Heart left ventricle (tissue), 16 donors: ENCODE measurements around the gene NFIX. TPM values are rescaled to one million over a fixed set of nuclear protein-coding genes. Genes with fewer than 3 reads are reported as not detected.

ENCODE experiments used
- ATAC-seq, 4 donors: fragments of 200-7000 bp; cut with Tn5 transposase; one replicate each; pipeline ENCODE4 v1.9.1; 2020 to 2022; ENCODE audit warnings: moderate library complexity in 4 of 4, mild to moderate bottlenecking in 3 of 4, moderate number of reproducible peaks in 1 of 4
- DNase-seq, 5 donors: peaks; one replicate each; pipeline ENCODE4 v3.0.0-alpha.2; 2020
- H3K27ac ChIP-seq, 12 donors: fragments of 200-600 bp; sonication (generic) in 4 of 12; one replicate each; pipeline versions ENCODE4 v1.5.0 to v1.8.0; 2016 to 2022; ENCODE audit warnings: mild to moderate bottlenecking in 2 of 12
- H3K27me3 ChIP-seq, 9 donors: fragments of 200-600 bp; sonication (generic) in 2 of 9; one replicate each; pipeline versions ENCODE4 v1.5.1 to v1.8.0; 2016 to 2022; ENCODE audit warnings: mild to moderate bottlenecking in 3 of 9
- H3K36me3 ChIP-seq, 9 donors: fragments of 200-600 bp; sonication (generic) in 2 of 9; one replicate each; pipeline versions ENCODE4 v1.5.0 to v1.8.0; 2018 to 2022; ENCODE audit warnings: mild to moderate bottlenecking in 2 of 9
- H3K4me1 ChIP-seq, 12 donors: fragments of 200-600 bp; sonication (generic) in 4 of 12; one replicate each; pipeline versions ENCODE4 v1.5.0 to v1.8.0; 2016 to 2022; ENCODE audit warnings: mild to moderate bottlenecking in 3 of 12
- H3K4me3 ChIP-seq, 12 donors: fragments of 200-600 bp; sonication (generic) in 4 of 12; one replicate each; pipeline versions ENCODE4 v1.5.0 to v1.8.0; 2017 to 2022; ENCODE audit warnings: mild to moderate bottlenecking in 9 of 12, moderate library complexity in 4 of 12
- H3K9me3 ChIP-seq, 12 donors: fragments of 200-600 bp; sonication (generic) in 4 of 12; one replicate each; pipeline versions ENCODE4 v1.5.0 to v1.8.0; 2016 to 2022; ENCODE audit warnings: mild to moderate bottlenecking in 1 of 12
- POLR2A ChIP-seq, 2 donors: fragments of 450-650 bp; IDR thresholded peaks; one replicate each; pipeline ENCODE4 v1.6.1; 2017; ENCODE audit warnings: antibody characterized with exemption in 2 of 2, mild to moderate bottlenecking in 2 of 2, moderate library complexity in 2 of 2
- WGBS, 4 donors: extraction: QIAGEN DNeasy Blood & Tissue Kit in 2 of 4; methylation state at CpG; one replicate each; pipeline versions ENCODE4 v1.1.5 to v1.1.7; 2013 to 2018; 5-methylcytosine and 5-hydroxymethylcytosine counted together
- intact Hi-C, 10 donors: fragments of 100-400 bp; cut with DNase I; formaldehyde crosslinking; loops; one replicate each; pipeline versions ENCODE4 v1.11.1 to v1.14.2; 2022
- polyA plus RNA-seq, 2 donors: library from polyadenylated mRNA; stranded (reverse); fragments of 200-250 nt; gene quantifications; one replicate each; pipeline ENCODE4 v1.2.3, GENCODE V29; 2013
- total RNA-seq, 9 donors: library from RNA; depleted of rRNA in 2 of 9; stranded (reverse); fragments of >200 nt in 2 of 9; fragmentation: NEBNext Ultra II Directional in 3 of 9; extraction: Animal tissue kit (Norgen Biotek cat#: 25700) in 3 of 9; gene quantifications; one replicate each; pipeline versions ENCODE4 v1.1.0 to v1.2.4, GENCODE V29; 2016 to 2023
- TF ChIP-seq, protein P1 (sequence below), 12 donors: fragments of 200-600 bp; sonication (generic) in 4 of 12; IDR thresholded peaks; one replicate each; pipeline versions ENCODE4 v1.5.0 to v1.8.0; 2018 to 2022; ENCODE audit warnings: antibody characterized with exemption in 12 of 12, mild to moderate bottlenecking in 5 of 12
- donor health status: ischemic (EF 13 %, LVEDD 7.1; RV severe dilation, severe dysfunction).
- donor health status: healthy with polysubstance abuse.
- donor health status: DM: no; HTN: yes; CAD: no.
- donor health status: DM: no; HTN: no; CAD: no.
- donor health status: ischemic (EF 25% LVEDD 6.9; RV normal size, moderate dysfunction).
- donor health status: ischemic (EF 25% LVEDD 5.7; RV mildly dilated, moderate dysfunction).
- donor health status: healthy.
- donor health status: DM: yes; HTN: yes; CAD: no.
- donor health status: ischemic (EF 35%, LVEDD 5.7; RV mildly dilated, moderate dysfunction).
- donor health status: nonischemic (EF 11% LVEDD 7.7; RV severe dilation, severe dysfunction).
- donor health status: DM: yes; HTN: yes; CAD: no.
- donor health status: PGD.
- donor health status: ischemic (EF 29% LVEDD 5.4; RV normal size, mild dysfunction).
- donor health status: nonischemic (EF 23%, LVEDD 6.1; RV moderate dilation, normal function).

NFIX gene
- total and polyA plus RNA-seq, 11 donors, result 42.1 to 147 (median 107) TPM

DNA sequence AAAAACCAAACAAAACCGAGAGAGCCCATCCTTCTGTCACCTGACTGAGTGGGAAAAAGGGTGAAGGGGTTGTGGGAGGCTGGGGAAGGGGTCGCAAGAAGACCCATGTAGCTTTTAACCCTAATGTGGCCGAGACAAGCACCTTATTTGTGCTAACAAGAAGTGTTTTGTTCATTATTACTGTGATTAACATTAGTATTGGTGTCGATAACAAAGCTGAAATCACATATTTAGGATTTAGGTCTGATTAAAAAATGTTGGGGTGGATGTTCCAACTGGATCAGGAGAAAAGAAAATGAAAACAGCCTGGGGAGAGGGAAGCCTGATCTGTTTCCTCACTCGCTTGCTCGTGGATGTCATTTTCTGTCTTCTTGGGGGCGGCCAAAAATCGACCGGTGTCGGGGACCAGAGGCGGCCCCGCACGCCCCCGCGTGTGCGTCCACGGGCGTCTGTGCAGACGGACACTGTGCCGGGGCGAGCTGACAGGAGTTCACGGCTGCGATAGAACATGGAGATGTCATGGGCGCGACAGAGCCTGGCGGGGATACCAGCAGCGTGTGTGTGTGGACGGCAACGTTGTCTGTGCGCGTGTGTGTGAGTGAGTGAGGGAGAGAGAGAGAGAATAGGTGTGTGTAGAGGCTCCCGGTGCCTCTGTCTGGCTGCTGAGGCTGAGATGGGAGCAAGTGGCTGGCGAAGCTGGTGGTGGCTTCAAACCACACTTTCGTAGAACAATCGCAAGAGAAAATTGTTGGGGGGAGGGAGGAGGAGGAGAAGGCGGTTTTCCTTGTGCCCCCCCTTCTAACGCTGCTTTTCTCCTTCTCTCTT lies 29.1 kb downstream of the NFIX start:
- H3K36me3 ChIP-seq, result peaks cover 0 to 27% (median 7%) of the 10 kb centered on the region in 9 donors
- no peaks in the 10 kb centered on the region for H3K9me3 ChIP-seq
- peaks cover 4 to 97% (median 79%) of the 10 kb centered on the region in 12 donors for H3K4me1 ChIP-seq
- intact Hi-C loops, result loop anchor here in 5 of 10 donors (5.0 kb wide), 1 partner anchor 38 kb away; no protein-coding TSS in a partner anchor
- peak overlapping the region in 11 of 12 donors; percentile 11 to 64 (median 50) for H3K4me3 ChIP-seq
- no peak for TF ChIP-seq POLR2A (IDR thresholded peaks at IDR 0.05)
- TF ChIP-seq, protein P1, sequence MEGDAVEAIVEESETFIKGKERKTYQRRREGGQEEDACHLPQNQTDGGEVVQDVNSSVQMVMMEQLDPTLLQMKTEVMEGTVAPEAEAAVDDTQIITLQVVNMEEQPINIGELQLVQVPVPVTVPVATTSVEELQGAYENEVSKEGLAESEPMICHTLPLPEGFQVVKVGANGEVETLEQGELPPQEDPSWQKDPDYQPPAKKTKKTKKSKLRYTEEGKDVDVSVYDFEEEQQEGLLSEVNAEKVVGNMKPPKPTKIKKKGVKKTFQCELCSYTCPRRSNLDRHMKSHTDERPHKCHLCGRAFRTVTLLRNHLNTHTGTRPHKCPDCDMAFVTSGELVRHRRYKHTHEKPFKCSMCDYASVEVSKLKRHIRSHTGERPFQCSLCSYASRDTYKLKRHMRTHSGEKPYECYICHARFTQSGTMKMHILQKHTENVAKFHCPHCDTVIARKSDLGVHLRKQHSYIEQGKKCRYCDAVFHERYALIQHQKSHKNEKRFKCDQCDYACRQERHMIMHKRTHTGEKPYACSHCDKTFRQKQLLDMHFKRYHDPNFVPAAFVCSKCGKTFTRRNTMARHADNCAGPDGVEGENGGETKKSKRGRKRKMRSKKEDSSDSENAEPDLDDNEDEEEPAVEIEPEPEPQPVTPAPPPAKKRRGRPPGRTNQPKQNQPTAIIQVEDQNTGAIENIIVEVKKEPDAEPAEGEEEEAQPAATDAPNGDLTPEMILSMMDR (IDR thresholded peaks at IDR 0.05), result no peak
- H3K27me3 ChIP-seq, result peaks cover 0 to 11% (median 0%) of the 10 kb centered on the region in 9 donors
- 28 to 49% (median 37%) methylated on average over 37 of the region's 37 CpGs for WGBS, 4 donors
- peak overlapping the region in 11 of 12 donors; percentile 60 to 97 (median 92) for H3K27ac ChIP-seq
- peak in 1 of 4 donors; percentile 1 for ATAC-seq
- DNase-seq, result no peak

DNA sequence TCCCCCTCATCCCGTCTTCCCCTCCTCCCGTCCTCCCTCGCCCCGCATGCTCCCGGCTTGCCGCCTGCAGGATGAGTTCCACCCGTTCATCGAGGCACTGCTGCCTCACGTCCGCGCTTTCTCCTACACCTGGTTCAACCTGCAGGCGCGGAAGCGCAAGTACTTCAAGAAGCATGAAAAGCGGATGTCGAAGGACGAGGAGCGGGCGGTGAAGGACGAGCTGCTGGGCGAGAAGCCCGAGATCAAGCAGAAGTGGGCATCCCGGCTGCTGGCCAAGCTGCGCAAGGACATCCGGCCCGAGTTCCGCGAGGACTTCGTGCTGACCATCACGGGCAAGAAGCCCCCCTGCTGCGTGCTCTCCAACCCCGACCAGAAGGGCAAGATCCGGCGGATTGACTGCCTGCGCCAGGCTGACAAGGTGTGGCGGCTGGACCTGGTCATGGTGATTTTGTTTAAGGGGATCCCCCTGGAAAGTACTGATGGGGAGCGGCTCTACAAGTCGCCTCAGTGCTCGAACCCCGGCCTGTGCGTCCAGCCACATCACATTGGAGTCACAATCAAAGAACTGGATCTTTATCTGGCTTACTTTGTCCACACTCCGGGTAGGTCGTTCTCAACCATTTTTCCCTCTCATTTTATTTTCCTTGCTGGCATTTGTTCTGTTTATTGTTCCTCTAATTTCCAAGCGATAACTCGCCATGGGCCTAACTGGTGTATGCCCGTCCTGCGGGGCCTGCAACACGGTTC lies 29.8 kb downstream of the NFIX start:
- TF ChIP-seq, protein P1 (IDR thresholded peaks at IDR 0.05), result no peak
- no peak for TF ChIP-seq POLR2A (IDR thresholded peaks at IDR 0.05)
- no peak for ATAC-seq
- H3K9me3 ChIP-seq, result no peaks in the 10 kb centered on the region
- intact Hi-C loops, result loop anchor here in 8 of 10 donors (5.0 kb wide), 2 partner anchors 37 to 38 kb away; no protein-coding TSS in a partner anchor
- DNase-seq, result no peak
- H3K36me3 ChIP-seq, result peaks cover 0 to 28% (median 7%) of the 10 kb centered on the region in 9 donors
- WGBS, 4 donors, result 54 to 69% (median 68%) methylated on average over 48 of the region's 48 CpGs
- H3K27ac ChIP-seq, result peak overlapping the region in 9 of 12 donors; percentile 1 to 97 (median 91)
- peak overlapping the region in 11 of 12 donors; percentile 11 to 64 (median 50) for H3K4me3 ChIP-seq
- peaks cover 0 to 11% (median 0%) of the 10 kb centered on the region in 9 donors for H3K27me3 ChIP-seq
- peaks cover 3 to 98% (median 80%) of the 10 kb centered on the region in 12 donors for H3K4me1 ChIP-seq

DNA sequence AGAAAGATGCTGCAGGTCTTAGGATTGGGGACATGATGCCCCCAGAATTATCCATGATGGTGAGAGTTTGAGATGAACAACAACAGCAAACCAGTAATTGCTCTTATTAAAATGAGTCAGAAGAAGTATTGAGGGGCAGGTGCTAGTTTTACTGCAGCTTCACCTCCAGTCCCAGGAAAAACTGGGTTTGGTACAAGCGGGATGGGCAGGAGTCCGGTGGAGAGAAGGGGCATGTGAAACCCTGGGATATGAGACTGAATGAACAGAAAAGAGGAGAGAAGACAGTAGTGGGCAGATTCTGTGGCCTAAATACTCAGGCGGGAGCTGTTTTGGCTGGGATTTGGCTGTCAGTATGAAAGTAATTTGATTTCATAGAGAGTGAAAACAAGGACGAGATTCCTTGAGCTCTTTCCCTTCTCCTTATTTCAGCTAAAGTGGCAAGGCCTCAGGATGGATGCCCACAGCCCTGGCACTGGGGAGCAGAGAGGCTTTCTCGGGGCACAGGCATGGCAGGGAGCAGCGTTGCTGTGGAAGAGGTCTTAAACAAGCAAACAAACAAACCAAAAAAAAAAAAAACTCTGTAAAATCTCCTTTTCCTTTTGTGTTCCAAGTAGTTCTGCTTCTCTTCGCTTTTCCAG lies 30.7 kb downstream of the NFIX start:
- TF ChIP-seq POLR2A (IDR thresholded peaks at IDR 0.05), result no peak
- TF ChIP-seq, protein P1 (IDR thresholded peaks at IDR 0.05), result no peak
- Histone ChIP-seq H3K9me3 (no peaks in the 10 kb centered on the region), H3K36me3 (peaks cover 0 to 28% (median 7%) of the 10 kb centered on the region in 9 donors), H3K4me3 (peak overlapping the region in 8 of 12 donors; percentile 33 to 64 (median 52)), H3K27ac (peak overlapping the region in 11 of 12 donors; percentile 1 to 97 (median 86)), H3K4me1 (peaks cover 3 to 98% (median 75%) of the 10 kb centered on the region in 12 donors), H3K27me3 (peaks cover 0 to 11% (median 0%) of the 10 kb centered on the region in 9 donors)
- DNase-seq (no peak), ATAC-seq (no peak)
- intact Hi-C loops, result loop anchor here in 4 of 10 donors (5.0 kb wide), 2 partner anchors 36 to 39 kb away; no protein-coding TSS in a partner anchor
- 70 to 79% (median 74%) methylated on average over 7 of the region's 7 CpGs for WGBS, 4 donors
